ENCODE data around the gene AGER.
"Not testable (repeated sequence)": the region's sequence is repeated elsewhere in the genome, so short reads cannot be mapped to it uniquely, and the experiment has no call there.

The AGER gene

DNA sequence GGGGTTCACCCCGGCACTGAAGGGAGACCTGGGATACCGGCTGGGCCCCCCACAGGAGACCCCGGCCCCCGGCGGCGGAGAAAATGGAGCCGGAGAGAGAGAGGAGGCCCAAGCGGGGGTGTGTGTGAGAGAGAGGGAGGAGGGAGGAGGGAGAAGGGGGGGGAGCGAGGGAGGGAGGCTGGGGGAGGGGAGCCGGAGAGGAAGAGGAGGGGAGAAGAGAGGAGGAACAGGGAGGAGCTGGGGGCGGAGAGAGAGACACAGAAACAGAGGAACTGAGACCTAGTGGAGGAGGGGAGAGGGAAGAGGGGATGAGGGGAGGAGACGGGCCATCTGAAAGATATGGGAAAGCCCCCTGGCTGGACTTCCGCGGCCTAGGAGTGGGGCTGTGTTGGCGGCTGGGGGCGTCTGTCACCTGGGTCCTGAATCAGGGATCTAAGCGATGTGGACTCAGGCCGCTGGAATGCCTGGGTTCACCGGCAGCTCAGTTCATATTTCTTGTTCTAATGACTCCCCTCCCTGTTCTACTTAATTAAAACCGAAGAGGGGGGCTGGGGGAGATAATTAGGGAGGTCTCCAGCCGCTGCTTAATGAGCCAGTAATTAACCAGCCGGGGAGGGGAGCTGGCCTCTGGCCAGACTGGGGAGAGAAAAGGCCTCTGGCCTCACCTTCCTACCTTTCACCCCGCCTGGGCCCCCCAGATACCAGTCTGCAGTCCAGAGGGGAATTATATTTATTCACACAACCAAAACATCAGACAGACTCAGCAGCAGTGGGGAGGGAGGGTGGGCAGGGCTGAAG lies 6.2 kb upstream of the AGER start, which contains the start of gene PBX2:
PBX2 (minus strand) TSS at position 149 of the 798 bp plus-strand sequence. CDS start 287 bp downstream, outside the sequence.
- Histone ChIP-seq H3K27ac (ENCODE audit: low read length) (peak within 1 kb of the TSS; percentile 90), H3K9me3 (ENCODE audit: insufficient read depth, low read depth, low read length) (no peaks in the 10 kb centered on the region), H3K4me3 (ENCODE audit: low read length) (peak within 1 kb of the TSS; percentile 79), H3K9ac (ENCODE audit: low read depth, low read length) (peak within 1 kb of the TSS; percentile 87), H3K27me3 (ENCODE audit: insufficient read depth, low read length) (no peaks in the 10 kb centered on the region), H3K4me1 (ENCODE audit: insufficient read depth, low read length) (peaks cover 23% of the 10 kb centered on the region; the same call in 1 of the 2 replicates), H3K36me3 (ENCODE audit: insufficient read depth, low read depth, low read length) (peaks cover 22% of the 10 kb centered on the region)

DNA sequence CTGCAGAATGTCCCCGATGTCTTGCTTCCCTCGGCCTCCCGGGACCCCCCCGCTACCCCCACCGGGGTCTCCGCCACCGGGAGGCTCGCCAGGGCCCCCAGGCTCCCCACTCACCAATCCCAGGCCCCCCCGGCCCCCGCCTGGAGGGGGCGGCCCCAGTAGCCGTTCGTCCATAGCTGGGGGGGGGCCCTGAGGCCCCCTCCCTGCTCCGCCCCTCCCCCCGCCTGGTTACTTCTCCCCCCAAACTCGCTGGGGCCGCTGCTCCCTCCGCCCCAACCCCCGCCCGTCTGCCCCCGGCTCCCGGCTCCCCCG lies 5.6 kb upstream of the AGER start:
- Histone ChIP-seq H3K4me1 (ENCODE audit: insufficient read depth, low read length) (peaks cover 18% of the 10 kb centered on the region; the same call in 1 of the 2 replicates), H3K27me3 (ENCODE audit: insufficient read depth, low read length) (no peaks in the 10 kb centered on the region), H3K9me3 (ENCODE audit: insufficient read depth, low read depth, low read length) (no peaks in the 10 kb centered on the region), H3K36me3 (ENCODE audit: insufficient read depth, low read depth, low read length) (peaks cover 22% of the 10 kb centered on the region), H3K9ac (ENCODE audit: low read depth, low read length) (peak overlapping the region; percentile 87; the same call in 1 of the 2 replicates), H3K27ac (ENCODE audit: low read length) (peak overlapping the region; percentile 83), H3K4me3 (ENCODE audit: low read length) (peak overlapping the region; percentile 79)

DNA sequence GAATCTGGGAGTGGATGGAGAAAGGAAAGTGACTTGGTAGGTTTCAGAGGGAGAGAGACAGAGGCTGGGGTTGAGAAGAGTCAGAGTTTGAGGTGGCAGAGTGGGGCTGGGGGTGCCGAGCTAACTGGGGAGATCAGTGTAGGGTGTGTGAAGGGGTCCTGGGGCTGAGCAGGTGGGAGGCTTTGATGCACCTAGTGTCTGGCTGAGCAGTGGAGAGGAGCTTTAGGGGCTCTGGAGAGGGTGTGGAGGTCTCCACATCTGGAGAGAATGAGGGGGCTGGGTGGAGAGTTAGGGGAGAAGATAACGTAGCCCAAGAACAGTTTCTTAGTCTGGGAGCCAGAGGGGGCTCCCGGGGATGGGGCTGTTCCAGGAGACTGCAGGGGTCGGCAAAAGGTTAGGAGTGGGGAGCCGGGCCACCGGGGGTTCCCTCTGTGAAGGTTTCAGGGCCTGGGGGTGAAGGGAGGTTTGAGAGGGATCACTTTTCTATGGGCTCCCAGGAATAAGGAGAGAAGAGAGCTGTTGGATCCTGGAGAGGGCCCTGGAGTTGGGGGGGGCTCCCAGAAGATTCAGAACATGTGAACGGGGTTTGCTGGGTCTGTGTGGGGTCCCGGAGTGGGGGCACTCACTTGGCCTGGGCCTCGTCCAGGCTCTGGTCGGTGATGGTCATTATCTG lies 5.2 kb upstream of the AGER start:
- H3K36me3 ChIP-seq (ENCODE audit: insufficient read depth, low read depth, low read length) = peaks cover 22% of the 10 kb centered on the region
- peak overlapping the region; percentile 83 for H3K27ac ChIP-seq (ENCODE audit: low read length)
- peaks cover 16% of the 10 kb centered on the region; the same call in 1 of the 2 replicates for H3K4me1 ChIP-seq (ENCODE audit: insufficient read depth, low read length)
- H3K27me3 ChIP-seq (ENCODE audit: insufficient read depth, low read length) = no peaks in the 10 kb centered on the region
- H3K9me3 ChIP-seq (ENCODE audit: insufficient read depth, low read depth, low read length) = no peaks in the 10 kb centered on the region
- H3K9ac ChIP-seq (ENCODE audit: low read depth, low read length) = peak overlapping the region; percentile 87
- peak overlapping the region; percentile 79 for H3K4me3 ChIP-seq (ENCODE audit: low read length)

DNA sequence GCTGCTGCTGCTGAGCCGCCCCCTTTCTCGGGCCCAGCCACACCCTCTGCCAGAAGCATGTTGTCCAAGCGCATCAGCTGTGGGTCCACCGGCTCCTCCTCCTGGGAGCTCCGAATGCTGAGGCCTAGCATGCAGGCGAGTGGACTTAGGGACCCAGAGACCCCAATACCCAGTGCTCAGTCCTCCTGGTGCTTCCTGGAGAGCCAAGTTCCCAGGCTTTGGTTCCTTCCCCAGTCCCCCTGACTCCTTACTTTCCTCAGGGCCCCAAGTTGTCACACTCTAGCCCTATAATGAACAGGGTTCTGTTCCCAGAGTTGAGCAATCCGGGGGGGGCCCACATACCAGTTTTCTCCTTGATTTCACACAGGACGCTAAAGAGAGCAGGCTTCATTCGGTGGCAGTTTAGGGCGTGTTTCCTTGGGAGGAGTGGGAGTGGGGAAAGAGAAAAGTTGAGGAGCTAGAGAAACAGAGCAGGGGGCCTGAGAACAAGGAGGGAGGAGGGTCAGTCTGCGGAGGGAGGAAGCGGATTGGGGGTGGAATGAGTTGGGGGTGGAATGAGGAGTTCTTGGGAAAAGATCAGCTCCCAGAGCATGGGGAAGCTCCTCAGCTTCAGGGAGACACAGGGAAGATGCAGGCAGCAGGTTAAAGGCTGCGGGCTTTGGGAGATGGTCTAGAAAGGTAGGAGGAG lies 4.5 kb upstream of the AGER start:
- H3K4me3 ChIP-seq (ENCODE audit: low read length) = peak overlapping the region; percentile 79
- peaks cover 25% of the 10 kb centered on the region for H3K36me3 ChIP-seq (ENCODE audit: insufficient read depth, low read depth, low read length)
- no peaks in the 10 kb centered on the region for H3K27me3 ChIP-seq (ENCODE audit: insufficient read depth, low read length)
- H3K9me3 ChIP-seq (ENCODE audit: insufficient read depth, low read depth, low read length) = no peaks in the 10 kb centered on the region
- peak overlapping the region; percentile 87 for H3K9ac ChIP-seq (ENCODE audit: low read depth, low read length)
- H3K4me1 ChIP-seq (ENCODE audit: insufficient read depth, low read length) = peaks cover 16% of the 10 kb centered on the region; the same call in 1 of the 2 replicates
- H3K27ac ChIP-seq (ENCODE audit: low read length) = no peak overlapping the region

DNA sequence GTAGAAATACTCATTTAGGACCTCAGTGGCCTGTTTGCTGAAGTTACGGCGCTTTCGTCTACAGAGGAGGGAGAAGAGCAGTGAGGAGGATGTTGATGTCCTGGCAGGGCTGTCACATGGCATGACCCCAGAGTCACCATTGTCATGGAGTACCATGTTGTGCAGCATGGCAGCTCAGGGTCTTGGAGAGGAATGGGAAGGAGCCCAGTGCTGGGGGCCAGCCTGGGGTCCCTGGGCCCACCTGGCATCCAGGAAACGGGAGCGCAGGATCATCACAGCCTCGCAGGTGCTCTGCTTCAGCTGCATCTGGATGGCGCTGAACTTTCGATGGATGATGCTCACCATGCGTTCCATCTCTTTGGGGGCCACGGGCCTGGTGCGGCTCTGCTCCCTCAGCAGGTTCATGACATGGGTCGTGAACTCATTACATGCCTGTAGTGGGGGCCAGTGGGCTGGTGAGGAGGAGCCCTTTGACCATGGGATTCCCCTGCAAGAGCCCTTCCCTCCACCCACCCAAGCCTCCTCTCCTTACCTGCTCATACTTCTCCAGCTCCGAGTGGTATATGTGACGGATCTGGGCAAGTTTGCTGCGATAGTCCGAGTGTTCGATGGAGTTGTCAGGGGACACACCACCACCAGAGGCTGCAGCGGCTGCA lies 3.8 kb upstream of the AGER start:
- not testable (repeated sequence) for H3K27me3 ChIP-seq (ENCODE audit: insufficient read depth, low read length); H3K9ac ChIP-seq (ENCODE audit: low read depth, low read length); H3K9me3 ChIP-seq (ENCODE audit: insufficient read depth, low read depth, low read length); H3K4me3 ChIP-seq (ENCODE audit: low read length); H3K27ac ChIP-seq (ENCODE audit: low read length)
- peaks cover 15% of the 10 kb centered on the region; the same call in 1 of the 2 replicates for H3K4me1 ChIP-seq (ENCODE audit: insufficient read depth, low read length)
- peaks cover 32% of the 10 kb centered on the region for H3K36me3 ChIP-seq (ENCODE audit: insufficient read depth, low read depth, low read length)

DNA sequence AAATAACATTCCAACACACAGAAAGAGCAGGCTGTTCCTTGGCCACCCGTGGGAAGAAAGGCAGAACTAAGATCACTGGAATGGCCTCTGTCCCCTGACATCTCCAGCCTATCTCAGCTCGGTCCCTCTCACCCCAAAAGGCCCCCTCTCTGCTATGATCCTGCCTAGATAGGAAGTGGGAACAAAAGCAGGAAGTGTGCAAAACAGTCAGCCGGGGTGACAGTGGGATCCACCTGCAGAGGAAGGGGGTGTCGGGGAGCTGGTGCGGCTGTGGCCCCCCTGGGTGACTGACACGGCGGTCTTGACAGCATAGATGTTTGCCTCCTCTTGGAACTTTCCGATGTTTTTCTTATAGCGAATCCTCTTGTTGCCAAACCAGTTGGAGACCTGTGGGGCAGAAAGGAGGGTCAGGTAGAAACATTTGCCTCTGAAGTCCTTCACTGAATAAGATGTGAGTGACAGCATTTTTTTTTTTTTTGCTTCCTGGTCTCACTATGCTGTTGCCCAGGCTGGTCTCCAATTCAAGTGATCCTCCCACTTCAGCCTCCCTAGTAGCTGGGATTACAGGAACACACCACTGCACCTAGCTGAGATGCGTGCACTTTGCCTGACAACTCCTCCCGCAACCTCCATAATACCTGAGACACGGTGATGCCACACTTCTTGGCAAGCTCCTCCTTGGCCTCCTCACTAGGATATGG lies 3.1 kb upstream of the AGER start:
- Histone ChIP-seq H3K36me3 (ENCODE audit: insufficient read depth, low read depth, low read length) (peaks cover 38% of the 10 kb centered on the region), H3K9ac (ENCODE audit: low read depth, low read length) (no peak overlapping the region), H3K27ac (ENCODE audit: low read length) (no peak overlapping the region)

DNA sequence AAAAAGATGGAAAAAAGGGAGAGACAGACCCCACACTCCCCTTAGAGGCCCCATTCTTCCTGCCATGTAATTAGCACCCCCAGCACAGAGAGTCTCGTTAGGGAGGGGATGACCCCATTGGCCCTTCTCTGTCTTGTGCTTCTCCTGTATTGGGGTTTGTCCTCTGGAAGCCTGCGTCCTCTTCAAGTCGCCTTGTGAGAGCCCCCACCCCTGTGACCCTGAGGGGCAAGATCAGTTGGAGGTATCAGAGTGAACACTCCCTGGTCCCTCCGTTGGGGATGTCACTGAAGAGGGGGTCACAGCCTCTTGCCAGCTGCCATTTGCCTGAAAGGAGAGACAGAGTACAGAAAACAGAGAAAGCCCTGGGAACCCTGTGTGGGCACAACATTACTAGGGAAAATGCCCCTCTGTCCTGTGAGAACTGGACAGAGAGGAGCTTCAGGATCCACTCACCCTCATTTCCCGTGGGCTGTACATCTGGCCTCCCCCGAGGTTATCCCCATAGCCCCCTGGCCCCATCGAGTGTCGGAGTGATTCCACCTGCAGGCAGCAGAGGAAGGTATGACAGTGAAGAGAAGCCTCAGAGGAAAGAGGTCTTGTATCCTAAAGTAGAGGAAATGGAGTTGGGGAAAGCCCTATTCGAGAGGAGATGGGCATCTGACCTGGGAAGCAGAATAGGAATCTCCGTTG lies 2.2 kb upstream of the AGER start:
- not testable (repeated sequence) for H3K27ac ChIP-seq (ENCODE audit: low read length); H3K9me3 ChIP-seq (ENCODE audit: insufficient read depth, low read depth, low read length); H3K9ac ChIP-seq (ENCODE audit: low read depth, low read length); H3K27me3 ChIP-seq (ENCODE audit: insufficient read depth, low read length); H3K4me3 ChIP-seq (ENCODE audit: low read length)
- Histone ChIP-seq H3K4me1 (ENCODE audit: insufficient read depth, low read length) (peaks cover 10% of the 10 kb centered on the region; the same call in 1 of the 2 replicates), H3K36me3 (ENCODE audit: insufficient read depth, low read depth, low read length) (peaks cover 41% of the 10 kb centered on the region)

More for the DNA sequence above, 3.1 kb upstream of the AGER start:
- Histone ChIP-seq H3K9me3 (ENCODE audit: insufficient read depth, low read depth, low read length) (no peaks in the 10 kb centered on the region), H3K4me1 (ENCODE audit: insufficient read depth, low read length) (peaks cover 11% of the 10 kb centered on the region; the same call in 1 of the 2 replicates), H3K27me3 (ENCODE audit: insufficient read depth, low read length) (no peaks in the 10 kb centered on the region), H3K4me3 (ENCODE audit: low read length) (no peak overlapping the region)

DNA sequence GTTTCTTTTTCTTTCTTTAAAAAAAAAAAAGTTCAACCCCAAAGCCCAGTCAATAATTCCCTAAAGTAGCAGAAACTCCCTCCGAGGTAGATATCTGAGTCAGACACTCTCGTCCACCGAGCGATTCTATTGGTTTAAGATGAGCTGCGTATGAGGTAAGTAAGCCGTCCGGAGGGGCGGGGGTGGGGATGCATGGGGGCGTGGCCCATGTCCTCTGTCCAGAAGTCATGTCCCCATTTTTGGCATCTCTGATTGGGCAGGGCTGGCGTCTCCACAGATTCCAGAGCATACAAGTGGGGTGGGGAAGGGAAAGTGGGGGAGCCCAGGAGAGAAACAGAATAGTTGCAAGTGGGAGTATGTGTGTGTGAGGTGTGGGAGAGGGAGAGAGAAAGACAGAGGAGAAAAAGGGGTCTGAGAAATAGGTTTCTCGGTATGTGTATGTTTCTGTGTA lies 1.7 kb upstream of the AGER start:
- not testable (repeated sequence) for H3K9me3 ChIP-seq (ENCODE audit: insufficient read depth, low read depth, low read length); H3K4me1 ChIP-seq (ENCODE audit: insufficient read depth, low read length); H3K27me3 ChIP-seq (ENCODE audit: insufficient read depth, low read length); H3K27ac ChIP-seq (ENCODE audit: low read length); H3K9ac ChIP-seq (ENCODE audit: low read depth, low read length); H3K4me3 ChIP-seq (ENCODE audit: low read length)
- peaks cover 47% of the 10 kb centered on the region for H3K36me3 ChIP-seq (ENCODE audit: insufficient read depth, low read depth, low read length)

DNA sequence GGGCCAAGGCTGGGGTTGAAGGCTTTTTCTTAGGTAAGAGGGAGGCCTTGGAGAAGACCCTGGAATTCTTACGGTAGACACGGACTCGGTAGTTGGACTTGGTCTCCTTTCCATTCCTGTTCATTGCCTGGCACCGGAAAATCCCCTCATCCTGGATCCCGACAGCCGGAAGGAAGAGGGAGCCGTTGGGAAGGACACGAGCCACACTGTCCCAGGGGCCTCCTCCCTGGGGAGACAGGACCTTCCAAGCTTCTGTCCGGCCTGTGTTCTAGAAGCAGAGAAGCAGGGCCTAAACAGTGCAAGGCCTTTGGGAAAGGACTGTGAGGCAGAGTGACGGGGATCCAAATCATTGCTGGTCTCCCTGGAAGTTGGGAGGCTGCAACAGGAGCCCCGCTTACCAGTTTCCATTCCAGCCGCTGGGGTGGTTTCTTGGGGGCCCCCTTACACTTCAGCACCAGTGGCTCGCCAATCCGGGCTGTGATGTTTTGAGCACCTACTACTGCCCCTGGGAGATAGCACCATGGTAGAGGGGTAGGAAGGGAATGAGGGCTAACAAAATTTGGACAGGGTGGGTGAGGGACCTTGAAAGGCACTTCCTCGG lies 470 bp downstream of the AGER start:
- Histone ChIP-seq H3K27me3 (ENCODE audit: insufficient read depth, low read length) (no peaks in the 10 kb centered on the region), H3K4me3 (ENCODE audit: low read length) (no peak overlapping the region), H3K4me1 (ENCODE audit: insufficient read depth, low read length) (peaks cover under 1% of the 10 kb centered on the region; the same call in 1 of the 2 replicates), H3K9me3 (ENCODE audit: insufficient read depth, low read depth, low read length) (no peaks in the 10 kb centered on the region), H3K9ac (ENCODE audit: low read depth, low read length) (no peak overlapping the region), H3K27ac (ENCODE audit: low read length) (no peak overlapping the region), H3K36me3 (ENCODE audit: insufficient read depth, low read depth, low read length) (peaks cover 59% of the 10 kb centered on the region)

DNA sequence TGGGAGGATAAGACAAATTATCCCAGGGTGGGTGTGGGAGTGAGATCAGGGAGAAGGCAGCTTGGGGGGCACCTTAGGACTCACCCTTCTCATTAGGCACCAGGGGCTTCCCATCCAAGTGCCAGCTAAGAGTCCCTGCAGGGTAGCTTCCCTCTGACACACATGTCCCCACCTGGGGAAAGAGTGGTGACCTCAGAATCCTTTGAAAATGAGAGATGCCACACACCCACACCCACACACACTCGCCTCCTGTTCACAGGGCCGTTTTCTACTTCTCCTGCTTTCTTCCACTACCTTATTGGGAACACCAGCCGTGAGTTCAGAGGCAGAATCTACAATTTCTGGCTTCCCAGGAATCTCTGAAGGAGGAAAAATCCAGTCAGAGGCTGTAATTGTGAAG lies 1.0 kb downstream of the AGER start:
- Histone ChIP-seq H3K4me1 (ENCODE audit: insufficient read depth, low read length) (no peaks in the 10 kb centered on the region), H3K9me3 (ENCODE audit: insufficient read depth, low read depth, low read length) (no peaks in the 10 kb centered on the region), H3K27me3 (ENCODE audit: insufficient read depth, low read length) (no peaks in the 10 kb centered on the region), H3K36me3 (ENCODE audit: insufficient read depth, low read depth, low read length) (peaks cover 59% of the 10 kb centered on the region), H3K4me3 (ENCODE audit: low read length) (no peak overlapping the region), H3K27ac (ENCODE audit: low read length) (no peak overlapping the region), H3K9ac (ENCODE audit: low read depth, low read length) (no peak overlapping the region)

Measured in iPS-20b (cell line).